AG09309 (cell line): Measurements from ENCODE around the gene ELAVL2.

Experiments
- DNase-seq: peaks from one replicate; pipeline ENCODE4 v3.0.0-alpha.2; 2010; ENCODE audit warnings: low read depth
- H3K4me3 ChIP-seq: 2 replicates; pipeline ENCODE4 v1.5.1; 2011; ENCODE audit warnings: mild to moderate bottlenecking, low read depth, low read length, moderate library complexity; ENCODE audit not compliant: control insufficient read depth
- TF ChIP-seq, protein P1 (sequence below): IDR thresholded peaks from 2 replicates; pipeline ENCODE4 v1.5.1; 2011; ENCODE audit warnings: mild to moderate bottlenecking, low read depth, low read length, inconsistent platforms; ENCODE audit not compliant: insufficient read depth, control insufficient read depth; ENCODE audit errors: missing control alignments

ELAVL2 gene

DNA sequence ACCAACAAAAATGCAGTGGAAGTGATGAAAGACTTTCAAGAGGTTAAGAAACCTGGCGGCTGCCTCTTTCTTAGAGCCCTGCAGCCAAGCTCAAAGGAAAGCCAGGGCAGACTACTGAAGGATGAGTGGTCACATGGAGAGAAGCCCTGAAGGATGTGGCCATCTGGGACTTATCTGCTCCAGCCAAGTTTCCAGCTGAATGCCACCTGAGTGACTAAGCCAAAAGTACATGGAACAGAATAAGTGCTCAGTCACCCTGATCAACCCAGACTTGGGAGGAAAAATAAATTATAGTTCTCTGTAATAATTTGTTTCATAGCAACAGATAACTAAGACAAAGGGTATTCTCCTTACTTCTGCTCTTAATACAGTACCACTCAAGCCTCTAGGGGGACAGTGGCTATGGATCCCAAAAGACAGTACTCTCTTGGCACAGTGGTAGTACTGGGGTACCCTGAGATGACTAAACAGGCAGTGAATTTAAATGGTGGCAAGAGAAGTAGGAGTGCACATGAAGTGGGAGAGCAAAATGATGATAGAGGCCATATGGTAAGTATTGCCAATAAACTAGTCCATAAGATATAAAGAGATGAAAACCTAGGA lies 182.3 kb downstream of the ELAVL2 start:
- TF ChIP-seq, protein P1, sequence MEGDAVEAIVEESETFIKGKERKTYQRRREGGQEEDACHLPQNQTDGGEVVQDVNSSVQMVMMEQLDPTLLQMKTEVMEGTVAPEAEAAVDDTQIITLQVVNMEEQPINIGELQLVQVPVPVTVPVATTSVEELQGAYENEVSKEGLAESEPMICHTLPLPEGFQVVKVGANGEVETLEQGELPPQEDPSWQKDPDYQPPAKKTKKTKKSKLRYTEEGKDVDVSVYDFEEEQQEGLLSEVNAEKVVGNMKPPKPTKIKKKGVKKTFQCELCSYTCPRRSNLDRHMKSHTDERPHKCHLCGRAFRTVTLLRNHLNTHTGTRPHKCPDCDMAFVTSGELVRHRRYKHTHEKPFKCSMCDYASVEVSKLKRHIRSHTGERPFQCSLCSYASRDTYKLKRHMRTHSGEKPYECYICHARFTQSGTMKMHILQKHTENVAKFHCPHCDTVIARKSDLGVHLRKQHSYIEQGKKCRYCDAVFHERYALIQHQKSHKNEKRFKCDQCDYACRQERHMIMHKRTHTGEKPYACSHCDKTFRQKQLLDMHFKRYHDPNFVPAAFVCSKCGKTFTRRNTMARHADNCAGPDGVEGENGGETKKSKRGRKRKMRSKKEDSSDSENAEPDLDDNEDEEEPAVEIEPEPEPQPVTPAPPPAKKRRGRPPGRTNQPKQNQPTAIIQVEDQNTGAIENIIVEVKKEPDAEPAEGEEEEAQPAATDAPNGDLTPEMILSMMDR: no peak
- no peak overlapping the region for H3K4me3 ChIP-seq
- no peak for DNase-seq
